K562 (cell line): Measurements from ENCODE around the gene ACSS2. TPM values are rescaled to one million over a fixed set of nuclear protein-coding genes. Genes with fewer than 3 reads are reported as not detected.

Source experiments
- ATAC-seq: fragments of 200-7000 bp; cut with Tn5 transposase; 3 replicates; pipeline ENCODE4 v1.9.1; 2020; ENCODE audit warnings: moderate library complexity
- BruUV-seq: library from RNA; stranded (reverse); fragments of 400-500 nt; replicated peaks from 2 replicates; lab custom pipeline; 2021; lab: Mats Ljungman, UMichigan
- CTCF ChIA-PET: fragments of 300-600 bp; formaldehyde crosslinking; extraction: SDS; loops from one replicate; lab custom pipeline; 2021; ENCODE audit warnings: low intra/inter-chr PET ratio; lab: Yijun Ruan, JAX
- POLR2A ChIA-PET: fragments of 300-600, 350-650 bp; sonication (Branson Sonifier 250); formaldehyde crosslinking; extraction: SDS; loops from one replicate; lab custom pipeline; 2021; ENCODE audit warnings: antibody characterized with exemption, inconsistent platforms; lab: Yijun Ruan, JAX
- DNase-seq, 4 experiments: peaks; one replicate each; pipeline versions ENCODE4 v3.0.0 to v3.0.0-alpha.2; 2011 to 2018; ENCODE audit warnings: low spot score in 3 of 4, mixed read lengths in 3 of 4; ENCODE audit errors: extremely low read depth in 1 of 4
- FAIRE-seq: peaks from 2 replicates; lab custom pipeline; 2011; peaks lifted over from hg19 to GRCh38; lab: Jason Lieb, UNC
- H2AFZ ChIP-seq: 2 replicates; pipeline ENCODE4 v1.6.0; 2011; ENCODE audit warnings: low read depth, low read length, control low read depth, inconsistent platforms
- H3K27ac ChIP-seq: fragments of 200-600 bp; 3 replicates; pipeline ENCODE4 v1.8.0; 2011; ENCODE audit warnings: low read depth, mild to moderate bottlenecking, control low read depth, inconsistent platforms, low read length, moderate library complexity, mixed read lengths; ENCODE audit errors: extremely low read depth
- H3K27me3 ChIP-seq, 2 experiments: fragments of 300-600 bp in 1 of 2; 2 replicates in 1 of 2; 3 replicates in 1 of 2; pipeline versions ENCODE4 v1.6.0 to v1.8.0; 2011; ENCODE audit warnings: inconsistent platforms in 2 of 2, low read length in 2 of 2, mild to moderate bottlenecking in 1 of 2, mixed read lengths in 1 of 2, moderate library complexity in 1 of 2; ENCODE audit not compliant: control insufficient read depth in 2 of 2, insufficient read depth in 2 of 2
- H3K36me3 ChIP-seq: fragments of 300-600 bp; 3 replicates; pipeline ENCODE4 v1.8.0; 2011; ENCODE audit warnings: mild to moderate bottlenecking, low read length, inconsistent platforms; ENCODE audit not compliant: control insufficient read depth, insufficient read depth
- H3K4me1 ChIP-seq, 2 experiments: fragments of 200-600 bp in 1 of 2; replicated peaks in 1 of 2; 2 replicates in 1 of 2; 3 replicates in 1 of 2; pipeline versions ENCODE4 v1.5.1 to v1.8.0; 2011; ENCODE audit warnings: inconsistent platforms in 2 of 2, low read length in 2 of 2, mild to moderate bottlenecking in 1 of 2, mixed read lengths in 1 of 2, moderate library complexity in 1 of 2; ENCODE audit not compliant: control insufficient read depth in 2 of 2, insufficient read depth in 2 of 2
- H3K4me2 ChIP-seq: 2 replicates; pipeline ENCODE4 v1.6.1; 2011; ENCODE audit warnings: low read length, control low read depth, inconsistent platforms, mixed read lengths; ENCODE audit not compliant: insufficient read depth
- H3K4me3 ChIP-seq: fragments of 200-600 bp; sonication (generic), shearing (Covaris generic); 2 replicates; pipeline ENCODE4 v1.5.1; 2016; ENCODE audit warnings: control low read depth, inconsistent platforms
- H3K79me2 ChIP-seq: fragments of 200-600 bp; 3 replicates; pipeline ENCODE4 v1.8.0; 2011; ENCODE audit warnings: low read length, inconsistent platforms; ENCODE audit not compliant: control insufficient read depth, insufficient read depth
- H3K9ac ChIP-seq, 2 experiments: 2 replicates each; pipeline versions ENCODE4 v1.6.0 to v1.6.1; 2011; ENCODE audit warnings: low read depth in 2 of 2, low read length in 2 of 2, control low read depth in 1 of 2, inconsistent platforms in 1 of 2, mild to moderate bottlenecking in 1 of 2, mixed read lengths in 1 of 2; ENCODE audit not compliant: insufficient read depth in 1 of 2
- H3K9me1 ChIP-seq: one replicate; pipeline ENCODE4 v1.6.0; 2011; ENCODE audit warnings: inconsistent platforms, mild to moderate bottlenecking, low read length, moderate library complexity; ENCODE audit not compliant: control insufficient read depth, insufficient read depth
- H3K9me3 ChIP-seq: replicated peaks from 2 replicates; pipeline ENCODE4 v1.5.1; 2011; ENCODE audit warnings: low read depth, low read length, inconsistent platforms; ENCODE audit not compliant: control insufficient read depth, insufficient read depth
- H4K20me1 ChIP-seq: replicated peaks from 2 replicates; pipeline ENCODE4 v1.6.1; 2011; ENCODE audit warnings: low read length, inconsistent platforms, mixed read lengths; ENCODE audit not compliant: control insufficient read depth, insufficient read depth
- CHD4 ChIP-seq: fragments of 200-600 bp; sonication (generic); IDR thresholded peaks from 3 replicates; pipeline ENCODE4 v1.6.1; 2012; ENCODE audit warnings: low read depth, mild to moderate bottlenecking, mixed read lengths, low read length, inconsistent platforms; ENCODE audit not compliant: insufficient read depth, insufficient replicate concordance, poor library complexity, severe bottlenecking
- JUND ChIP-seq, 2 experiments: IDR thresholded peaks; 2 replicates in 1 of 2; 3 replicates in 1 of 2; pipeline ENCODE4 v1.6.1; 2011; ENCODE audit warnings: borderline replicate concordance in 2 of 2, low read depth in 2 of 2, low read length in 2 of 2, improper control_type of control experiment in 1 of 2, missing biosample characterization in 1 of 2, missing genetic modification characterization in 1 of 2, missing genetic modification reagents in 1 of 2
- MAZ ChIP-seq, 2 experiments: fragments of 450-650 bp in 1 of 2; sonication (generic) in 1 of 2; formaldehyde crosslinking; IDR thresholded peaks in 1 of 2; conservative IDR thresholded peaks in 1 of 2; 2 replicates each; pipeline versions ENCODE4 v1.4.0 to v1.5.0; 2020; ENCODE audit warnings: mild to moderate bottlenecking in 1 of 2, missing genetic modification reagents in 1 of 2
- NFATC3 ChIP-seq: fragments of 450-650 bp; IDR thresholded peaks from 2 replicates; pipeline ENCODE4 v1.6.1; 2017; ENCODE audit warnings: mild to moderate bottlenecking
- NFIC ChIP-seq: fragments of 450-650 bp; IDR thresholded peaks from 2 replicates; pipeline ENCODE4 v1.6.1; 2017; ENCODE audit warnings: mild to moderate bottlenecking, inconsistent platforms
- NR2C2 ChIP-seq, 2 experiments: fragments of 200-800 bp in 1 of 2; sonication (Bioruptor generic) in 1 of 2; sonication (generic) in 1 of 2; formaldehyde crosslinking in 1 of 2; IDR thresholded peaks; 2 replicates each; pipeline versions ENCODE4 v1.6.1 to v1.8.0; 2016 to 2022; ENCODE audit warnings: mild to moderate bottlenecking in 1 of 2, missing compliant biosample characterization in 1 of 2, missing genetic modification characterization in 1 of 2, missing genetic modification reagents in 1 of 2
- PCBP2 ChIP-seq: fragments of 200-400 bp; formaldehyde crosslinking; IDR thresholded peaks from 2 replicates; pipeline ENCODE4 v1.6.1; 2018; ENCODE audit warnings: low read length, low read depth, mild to moderate bottlenecking, moderate library complexity; ENCODE audit not compliant: poor library complexity, severe bottlenecking
- TAF15 ChIP-seq: fragments of 200-400 bp; formaldehyde crosslinking; IDR thresholded peaks from 2 replicates; pipeline ENCODE4 v1.6.1; 2017; ENCODE audit warnings: mild to moderate bottlenecking, low read depth, low read length, moderate library complexity
- TFAM ChIP-seq: fragments of 250-450 bp; sonication (Bioruptor Pico); conservative IDR thresholded peaks from 2 replicates; pipeline ENCODE4 v1.5.0; 2021; ENCODE audit warnings: mild to moderate bottlenecking, moderate library complexity
- ZKSCAN3 ChIP-seq: fragments of 250-450 bp; sonication (Bioruptor Pico); IDR thresholded peaks from 2 replicates; pipeline ENCODE4 v1.4.0; 2020
- ZNF197 ChIP-seq: fragments of 200-800 bp; sonication (Bioruptor generic); IDR thresholded peaks from 2 replicates; pipeline ENCODE4 v1.6.1; 2016; ENCODE audit warnings: low read depth, missing genetic modification characterization, missing compliant biosample characterization
- ZNF431 ChIP-seq: sonication (generic); formaldehyde crosslinking; IDR thresholded peaks from 2 replicates; pipeline ENCODE4 v1.8.0; 2022; ENCODE audit warnings: mild to moderate bottlenecking, missing genetic modification reagents
- WGBS: fragments of 100-300 bp; shearing (Covaris generic); methylation state at CpG from one replicate; pipeline ENCODE4 v1.1.6; 2016; ENCODE audit warnings: low coverage, mixed read lengths; ENCODE audit not compliant: insufficient coverage; ENCODE audit errors: missing lambda C conversion rate; 5-methylcytosine and 5-hydroxymethylcytosine counted together
- in situ Hi-C: fragments of 300-500 bp; cut with MboI; formaldehyde crosslinking; loops from 4 replicates; pipeline ENCODE4 v1.15.0; 2018; ENCODE audit warnings: inconsistent platforms, mixed read lengths
- intact Hi-C: fragments of 100-400 bp; cut with micrococcal nuclease; formaldehyde crosslinking; loops from 2 replicates; pipeline ENCODE4 v1.14.2; 2022
- polyA plus RNA-seq, 8 experiments: library from polyadenylated mRNA; depleted of rRNA in 4 of 8; stranded (reverse) in 5 of 8; unstranded in 3 of 8; fragments of >200 nt; fragmentation: Nextera tagmentation in 2 of 8; fragmentation: Illumina TruSeq in 1 of 8; extraction: Ambion mirVana in 2 of 8; extraction: Trizol in 1 of 8; gene quantifications; 2 replicates each; pipeline versions ENCODE4 v1.2.1 to v1.2.3, GENCODE V29; 2011 to 2014; ENCODE audit warnings: inconsistent platforms in 1 of 8, missing spikeins in 1 of 8
- total RNA-seq, 7 experiments: library from RNA; depleted of rRNA in 6 of 7; stranded (reverse); fragments of >200 nt in 6 of 7; fragmentation: Illumina TruSeq in 2 of 7; extraction: Trizol in 2 of 7; gene quantifications; 2 replicates each; pipeline versions ENCODE4 v1.2.1 to v1.2.3, GENCODE V29; 2011 to 2021; ENCODE audit warnings: low replicate concordance in 1 of 7
- TF ChIP-seq, protein P1 (sequence below): sonication (generic); formaldehyde crosslinking; IDR thresholded peaks from 2 replicates; pipeline ENCODE4 v1.8.0; 2022; ENCODE audit warnings: mild to moderate bottlenecking, missing genetic modification reagents
- TF ChIP-seq, protein P2 (sequence below): fragments of 250-450 bp; sonication (Bioruptor Pico); IDR thresholded peaks from 2 replicates; pipeline ENCODE4 v1.8.0; 2022; ENCODE audit warnings: inconsistent platforms

Gene ACSS2
- total and polyA plus RNA-seq, 9 of the 15 experiments (the other 6 are each of a cell fraction or from before 2014, with no cell fraction given): 21.9 to 246 (median 66.2) TPM

DNA sequence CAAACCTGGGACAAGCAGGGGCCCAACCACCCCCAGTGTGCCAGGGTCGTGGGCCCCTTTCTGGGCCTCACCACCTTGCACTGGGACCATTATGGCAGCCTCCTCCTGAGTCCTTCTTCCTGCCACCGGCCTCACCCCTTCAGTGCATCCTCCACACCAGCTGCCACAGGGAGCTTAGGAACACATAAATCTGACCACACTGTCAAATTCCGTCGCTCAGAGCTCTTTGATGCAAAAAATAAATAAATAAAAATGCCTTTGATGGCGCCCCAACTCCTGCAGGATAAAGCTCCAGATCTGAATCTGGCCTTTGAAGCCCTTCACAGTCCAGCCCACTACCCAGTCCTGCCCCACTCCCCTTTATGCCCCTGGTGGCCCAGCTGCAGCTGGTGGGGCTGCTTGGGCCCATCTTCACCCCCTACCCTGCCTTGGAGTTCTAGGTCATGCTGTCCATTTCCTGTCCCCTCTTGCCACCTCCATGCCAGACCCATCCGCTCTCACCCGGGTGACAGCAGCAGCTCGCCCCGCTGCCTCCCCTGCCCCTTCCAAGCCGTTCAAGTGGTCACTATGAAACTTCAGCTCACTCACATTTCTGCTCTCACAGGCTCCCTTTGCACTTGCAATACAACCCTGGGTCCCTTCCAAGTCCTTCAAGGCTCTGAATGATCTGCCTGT is 95.3 kb downstream of the ACSS2 start:
- intact Hi-C loops: no loop called here
- ATAC-seq (no peak), FAIRE-seq (no peak), DNase-seq (no peak)
- H3K27ac ChIP-seq: no peak overlapping the region
- no peaks in the 10 kb centered on the region for H3K36me3 ChIP-seq
- no peak overlapping the region for H3K4me2 ChIP-seq
- ChIA-PET POLR2A (interaction anchor here (0.7 to 3.6 kb wide), 2 partner anchors 16 to 29 kb away, joined by 3 to 12 read pairs; partner anchors contain the start of genes GSS and MYH7B), CTCF (no interaction called here)
- peaks cover 7 to 8% of the 10 kb centered on the region in 2 experiments; a peak in 3 of 5 replicates for H3K4me1 ChIP-seq
- TF ChIP-seq, protein P1, sequence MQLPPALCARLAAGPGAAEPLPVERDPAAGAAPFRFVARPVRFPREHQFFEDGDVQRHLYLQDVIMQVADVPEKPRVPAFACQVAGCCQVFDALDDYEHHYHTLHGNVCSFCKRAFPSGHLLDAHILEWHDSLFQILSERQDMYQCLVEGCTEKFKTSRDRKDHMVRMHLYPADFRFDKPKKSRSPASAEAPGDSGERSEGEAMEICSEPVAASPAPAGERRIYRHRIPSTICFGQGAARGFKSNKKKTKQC (CRISPR knock-in tag): no peak
- TF ChIP-seq MAZ (CRISPR knock-in tag; conservative IDR thresholded peaks at IDR 0.05 in 1 of 2, IDR thresholded peaks at IDR 0.05 in 1 of 2) (no peak), PCBP2 (no peak), ZKSCAN3 (CRISPR knock-in tag) (no peak), ZNF197 (no peak), NFATC3 (no peak), TFAM (no peak), CHD4 (no peak), JUND (IDR thresholded peaks at IDR 0.05; ENCODE audit: borderline replicate concordance, low read depth, low read length) (no peak), JUND (tag; IDR thresholded peaks at IDR 0.05; ENCODE audit: borderline replicate concordance, low read depth, low read length) (no peak), TAF15 (no peak), ZNF431 (no peak), NR2C2 (CRISPR knock-in tag; IDR thresholded peaks at IDR 0.05) (no peak), NR2C2 (tag; IDR thresholded peaks at IDR 0.05) (no peak), NFIC (no peak)
- TF ChIP-seq, protein P2, sequence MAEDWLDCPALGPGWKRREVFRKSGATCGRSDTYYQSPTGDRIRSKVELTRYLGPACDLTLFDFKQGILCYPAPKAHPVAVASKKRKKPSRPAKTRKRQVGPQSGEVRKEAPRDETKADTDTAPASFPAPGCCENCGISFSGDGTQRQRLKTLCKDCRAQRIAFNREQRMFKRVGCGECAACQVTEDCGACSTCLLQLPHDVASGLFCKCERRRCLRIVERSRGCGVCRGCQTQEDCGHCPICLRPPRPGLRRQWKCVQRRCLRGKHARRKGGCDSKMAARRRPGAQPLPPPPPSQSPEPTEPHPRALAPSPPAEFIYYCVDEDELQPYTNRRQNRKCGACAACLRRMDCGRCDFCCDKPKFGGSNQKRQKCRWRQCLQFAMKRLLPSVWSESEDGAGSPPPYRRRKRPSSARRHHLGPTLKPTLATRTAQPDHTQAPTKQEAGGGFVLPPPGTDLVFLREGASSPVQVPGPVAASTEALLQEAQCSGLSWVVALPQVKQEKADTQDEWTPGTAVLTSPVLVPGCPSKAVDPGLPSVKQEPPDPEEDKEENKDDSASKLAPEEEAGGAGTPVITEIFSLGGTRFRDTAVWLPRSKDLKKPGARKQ (CRISPR knock-in tag): no peak
- H3K4me3 ChIP-seq: no peak overlapping the region
- in situ Hi-C loops: no loop called here
- WGBS: 34% methylated on average over 9 of the region's 10 CpGs
- H2AFZ ChIP-seq: no peak overlapping the region
- H3K9ac ChIP-seq: peak overlapping the region in 1 of 2 experiments; percentile 68; a peak in 1 of 4 replicates
- H3K79me2 ChIP-seq: no peaks in the 10 kb centered on the region
- H3K9me3 ChIP-seq: no peaks in the 10 kb centered on the region
- H3K9me1 ChIP-seq: no peaks in the 10 kb centered on the region
- BruUV-seq: no TSS peak
- H4K20me1 ChIP-seq: no peaks in the 10 kb centered on the region
- H3K27me3 ChIP-seq: no peaks in the 10 kb centered on the region
